C4-2B (cell line): ENCODE measurements around the gene PCDH15.

Source experiments
- ZFX ChIP-seq: fragments of 450-650 bp; IDR thresholded peaks from 2 replicates; pipeline ENCODE4 v1.6.1; 2017
- TF ChIP-seq, protein P1 (sequence below): fragments of 450-650 bp; conservative IDR thresholded peaks from 2 replicates; pipeline ENCODE4 v1.5.1; 2017; ENCODE audit warnings: mild to moderate bottlenecking

DNA sequence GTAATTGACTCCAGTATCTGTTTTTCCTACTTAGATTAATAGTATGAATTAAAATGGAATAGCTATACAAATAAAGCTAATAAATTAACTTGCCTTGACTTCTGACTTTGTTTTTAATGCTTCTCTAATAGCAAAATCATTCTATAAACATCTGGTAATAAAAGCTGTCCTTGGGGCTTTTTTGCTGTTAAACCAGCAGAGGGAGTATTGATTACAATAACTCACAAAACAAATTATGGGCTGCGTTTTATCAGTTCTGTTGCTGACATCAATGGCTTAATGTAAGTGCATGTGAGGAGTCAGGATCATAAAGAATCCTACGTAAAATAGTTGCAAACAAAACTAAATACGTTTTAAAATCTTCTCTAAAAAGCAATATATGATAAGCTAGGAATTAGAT, 667.8 kb downstream of the PCDH15 start:
- TF ChIP-seq, protein P1, sequence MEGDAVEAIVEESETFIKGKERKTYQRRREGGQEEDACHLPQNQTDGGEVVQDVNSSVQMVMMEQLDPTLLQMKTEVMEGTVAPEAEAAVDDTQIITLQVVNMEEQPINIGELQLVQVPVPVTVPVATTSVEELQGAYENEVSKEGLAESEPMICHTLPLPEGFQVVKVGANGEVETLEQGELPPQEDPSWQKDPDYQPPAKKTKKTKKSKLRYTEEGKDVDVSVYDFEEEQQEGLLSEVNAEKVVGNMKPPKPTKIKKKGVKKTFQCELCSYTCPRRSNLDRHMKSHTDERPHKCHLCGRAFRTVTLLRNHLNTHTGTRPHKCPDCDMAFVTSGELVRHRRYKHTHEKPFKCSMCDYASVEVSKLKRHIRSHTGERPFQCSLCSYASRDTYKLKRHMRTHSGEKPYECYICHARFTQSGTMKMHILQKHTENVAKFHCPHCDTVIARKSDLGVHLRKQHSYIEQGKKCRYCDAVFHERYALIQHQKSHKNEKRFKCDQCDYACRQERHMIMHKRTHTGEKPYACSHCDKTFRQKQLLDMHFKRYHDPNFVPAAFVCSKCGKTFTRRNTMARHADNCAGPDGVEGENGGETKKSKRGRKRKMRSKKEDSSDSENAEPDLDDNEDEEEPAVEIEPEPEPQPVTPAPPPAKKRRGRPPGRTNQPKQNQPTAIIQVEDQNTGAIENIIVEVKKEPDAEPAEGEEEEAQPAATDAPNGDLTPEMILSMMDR = peak; percentile 79
- TF ChIP-seq ZFX = no peak
